GM12875 (cell line): ENCODE measurements around the gene COL24A1.
"Not testable (repeated sequence)": the region's sequence is repeated elsewhere in the genome, so short reads cannot be mapped to it uniquely, and the experiment has no call there.

Source experiments
- H3K4me3 ChIP-seq: one replicate; pipeline ENCODE4 v1.5.1; 2011; ENCODE audit warnings: low read depth, low read length, control low read depth
- TF ChIP-seq, protein P1 (sequence below): IDR thresholded peaks from 2 replicates; pipeline ENCODE4 v1.5.1; 2011; ENCODE audit warnings: low read depth, mild to moderate bottlenecking, control low read depth, inconsistent platforms, low read length, moderate library complexity, borderline replicate concordance; ENCODE audit not compliant: insufficient read depth

Gene COL24A1

DNA sequence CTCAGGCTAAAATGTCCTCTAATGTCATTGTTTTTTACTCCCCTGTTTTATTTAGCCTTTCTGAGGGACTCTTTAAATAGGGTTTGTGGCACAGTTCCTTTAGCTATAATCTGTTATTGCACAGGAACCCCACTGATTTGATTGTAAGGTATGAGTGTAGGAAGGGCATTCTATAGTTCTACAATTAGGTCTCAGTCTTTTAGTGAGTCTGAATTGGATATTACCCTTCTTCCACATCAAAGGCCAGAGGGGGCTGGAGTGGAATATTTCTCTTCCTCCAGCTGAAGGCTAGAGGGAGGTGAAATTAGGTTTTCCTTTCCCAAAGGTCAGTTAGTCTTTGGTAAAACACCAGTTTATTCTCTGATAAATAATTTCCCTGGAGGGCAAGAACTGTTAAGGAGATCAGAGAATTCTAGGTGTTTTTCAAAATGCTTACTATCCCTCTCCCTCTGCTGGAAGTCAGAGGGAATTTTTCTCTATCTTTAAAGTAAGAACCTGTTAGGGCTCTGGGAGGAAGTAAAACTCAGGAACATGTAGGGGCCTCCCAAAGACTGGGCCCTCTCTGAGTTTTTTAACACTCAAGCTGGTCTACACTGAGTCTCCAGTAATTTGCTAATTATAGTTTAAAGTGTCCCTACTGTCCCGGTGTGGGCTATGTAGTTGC, 272.1 kb downstream of the COL24A1 start:
- TF ChIP-seq, protein P1, sequence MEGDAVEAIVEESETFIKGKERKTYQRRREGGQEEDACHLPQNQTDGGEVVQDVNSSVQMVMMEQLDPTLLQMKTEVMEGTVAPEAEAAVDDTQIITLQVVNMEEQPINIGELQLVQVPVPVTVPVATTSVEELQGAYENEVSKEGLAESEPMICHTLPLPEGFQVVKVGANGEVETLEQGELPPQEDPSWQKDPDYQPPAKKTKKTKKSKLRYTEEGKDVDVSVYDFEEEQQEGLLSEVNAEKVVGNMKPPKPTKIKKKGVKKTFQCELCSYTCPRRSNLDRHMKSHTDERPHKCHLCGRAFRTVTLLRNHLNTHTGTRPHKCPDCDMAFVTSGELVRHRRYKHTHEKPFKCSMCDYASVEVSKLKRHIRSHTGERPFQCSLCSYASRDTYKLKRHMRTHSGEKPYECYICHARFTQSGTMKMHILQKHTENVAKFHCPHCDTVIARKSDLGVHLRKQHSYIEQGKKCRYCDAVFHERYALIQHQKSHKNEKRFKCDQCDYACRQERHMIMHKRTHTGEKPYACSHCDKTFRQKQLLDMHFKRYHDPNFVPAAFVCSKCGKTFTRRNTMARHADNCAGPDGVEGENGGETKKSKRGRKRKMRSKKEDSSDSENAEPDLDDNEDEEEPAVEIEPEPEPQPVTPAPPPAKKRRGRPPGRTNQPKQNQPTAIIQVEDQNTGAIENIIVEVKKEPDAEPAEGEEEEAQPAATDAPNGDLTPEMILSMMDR: no peak
- no peak overlapping the region for H3K4me3 ChIP-seq

DNA sequence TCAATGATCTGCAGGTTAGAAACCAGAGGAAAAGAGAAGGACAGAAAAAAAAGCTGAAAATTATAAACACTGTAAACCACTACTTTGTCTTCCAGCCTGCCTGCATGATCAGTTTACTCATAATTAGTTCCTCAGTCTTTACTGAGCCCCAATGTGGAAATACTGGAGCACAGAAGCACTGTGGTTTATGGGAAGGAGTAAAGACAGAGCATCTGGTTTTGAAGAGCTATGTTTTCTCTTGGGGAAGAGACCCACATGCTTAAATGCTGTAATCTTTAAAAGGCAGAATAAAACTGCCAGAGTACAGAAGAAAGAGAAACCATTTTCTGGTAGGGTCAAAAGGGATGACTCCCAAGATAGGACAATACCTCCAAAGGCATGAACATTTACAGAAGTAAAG, 289.4 kb downstream of the COL24A1 start:
- no peak overlapping the region for H3K4me3 ChIP-seq
- TF ChIP-seq, protein P1: no peak

DNA sequence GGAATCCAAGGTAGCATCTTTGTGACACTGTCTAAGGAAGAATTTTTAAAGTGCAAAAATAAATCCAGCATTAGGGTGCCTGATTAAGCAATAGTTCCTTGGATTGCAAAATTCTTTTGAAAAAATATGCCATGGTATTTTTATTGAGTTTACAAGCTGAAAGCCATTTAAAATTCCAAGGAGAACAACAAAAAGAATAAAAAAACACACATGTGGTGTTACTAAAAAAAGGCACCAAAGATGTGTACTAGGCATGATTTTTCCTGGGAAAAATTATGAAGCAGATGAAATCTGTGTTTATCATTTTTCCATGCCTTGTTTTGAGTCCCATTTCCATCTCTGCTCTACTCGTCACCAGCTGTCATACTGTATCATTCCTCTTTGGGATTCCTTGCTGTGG, 291.4 kb downstream of the COL24A1 start:
- TF ChIP-seq, protein P1: no peak

DNA sequence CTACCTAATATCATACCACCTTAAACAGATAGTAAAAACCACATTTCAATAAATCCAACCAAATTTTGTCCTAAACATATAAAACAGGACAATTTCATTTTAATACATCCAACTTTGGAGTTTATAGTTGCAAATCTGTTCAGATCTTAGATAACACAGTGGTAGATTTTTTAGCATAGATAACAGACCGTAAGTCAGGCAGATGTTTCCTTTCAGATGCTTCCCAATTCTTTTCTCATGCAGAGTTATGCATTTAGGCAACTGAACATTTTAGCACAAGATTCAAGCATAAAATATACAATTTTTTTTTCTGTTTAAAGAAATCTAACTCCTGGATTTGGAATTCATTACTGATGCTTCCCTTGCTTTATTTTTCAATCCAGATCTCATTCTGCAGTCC, 291.8 kb downstream of the COL24A1 start:
- TF ChIP-seq, protein P1: no peak
- H3K4me3 ChIP-seq: no peak overlapping the region

More for the DNA sequence above, 291.4 kb downstream of the COL24A1 start:
- H3K4me3 ChIP-seq: no peak overlapping the region

DNA sequence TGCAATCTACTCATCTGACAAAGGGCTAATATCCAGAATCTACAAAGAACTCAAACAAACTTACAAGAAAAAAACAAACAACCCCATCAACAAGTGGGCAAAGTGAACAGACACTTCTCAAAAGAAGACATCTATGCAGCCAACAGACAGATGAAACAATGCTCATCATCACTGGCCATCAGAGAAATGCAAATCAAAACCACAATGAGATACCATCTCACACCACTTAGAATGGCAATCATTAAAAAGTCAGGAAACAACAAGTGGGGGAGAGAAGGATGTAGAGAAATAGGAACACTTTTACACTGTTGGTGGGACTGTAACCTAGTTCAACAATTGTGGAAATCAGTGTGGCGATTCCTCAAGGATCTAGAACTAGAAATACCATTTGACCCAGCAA, 292.9 kb downstream of the COL24A1 start:
- not testable (repeated sequence) for H3K4me3 ChIP-seq

DNA sequence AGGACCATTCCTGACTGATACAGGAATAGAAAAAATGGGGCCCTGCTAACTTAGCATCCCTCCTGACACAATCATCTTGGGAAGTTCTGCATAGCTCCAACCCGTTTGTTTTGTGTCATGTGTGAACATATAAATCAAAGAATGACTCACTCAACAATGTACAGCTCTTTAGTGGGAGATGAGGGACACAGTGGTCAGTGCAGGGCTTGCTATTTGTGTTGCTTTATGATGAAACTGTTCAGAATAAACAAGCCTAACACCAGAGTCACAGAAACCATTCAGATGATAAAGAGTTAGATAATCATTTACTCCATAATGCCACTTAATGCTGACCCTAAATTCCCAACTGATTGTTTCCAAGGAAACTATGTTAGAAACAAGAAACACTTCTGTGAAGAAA, 294.1 kb downstream of the COL24A1 start:
- TF ChIP-seq, protein P1: no peak
- no peak overlapping the region for H3K4me3 ChIP-seq

DNA sequence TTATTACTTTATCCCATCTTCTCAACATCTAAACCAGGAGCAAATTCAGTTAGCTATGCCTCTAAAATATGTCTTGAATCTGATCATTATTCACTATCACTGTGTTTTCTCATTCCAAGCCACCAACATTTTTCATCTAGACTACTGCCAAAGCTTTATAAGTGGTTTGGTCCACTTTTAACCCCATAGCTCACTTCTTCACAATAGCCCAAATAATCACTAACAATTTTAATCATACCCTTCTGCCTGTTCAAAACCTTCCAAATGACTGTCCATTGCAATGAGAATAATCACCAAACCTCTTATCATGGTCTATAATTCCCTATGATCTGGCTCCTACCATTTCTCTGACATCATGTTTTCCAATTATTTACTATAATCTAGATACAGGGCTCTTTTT, 298.6 kb downstream of the COL24A1 start:
- TF ChIP-seq, protein P1: no peak
- no peak overlapping the region for H3K4me3 ChIP-seq
